ENCODE results near the gene COL20A1.

- TF ChIP-seq CTCF (IDR thresholded peaks at IDR 0.05; ENCODE audit: insufficient read depth, low read depth, low read length) = no peak
- TF ChIP-seq EZH2 (IDR thresholded peaks at IDR 0.05; ENCODE audit: insufficient read depth, low read length) = no peak
These were observed 56.5 kb downstream of the COL20A1 start for GRCh38 chr20:63349516-63349895.
